ENCODE measurements around the gene DYNC1I1. TPM values are rescaled to one million over a fixed set of nuclear protein-coding genes. Genes with fewer than 3 reads are reported as not detected.

The DYNC1I1 gene
- total and polyA plus RNA-seq, 2 donors (not counting 3 experiments of a cell fraction or from before 2014, with no cell fraction given), result 1.8 to 3.6 TPM

DNA sequence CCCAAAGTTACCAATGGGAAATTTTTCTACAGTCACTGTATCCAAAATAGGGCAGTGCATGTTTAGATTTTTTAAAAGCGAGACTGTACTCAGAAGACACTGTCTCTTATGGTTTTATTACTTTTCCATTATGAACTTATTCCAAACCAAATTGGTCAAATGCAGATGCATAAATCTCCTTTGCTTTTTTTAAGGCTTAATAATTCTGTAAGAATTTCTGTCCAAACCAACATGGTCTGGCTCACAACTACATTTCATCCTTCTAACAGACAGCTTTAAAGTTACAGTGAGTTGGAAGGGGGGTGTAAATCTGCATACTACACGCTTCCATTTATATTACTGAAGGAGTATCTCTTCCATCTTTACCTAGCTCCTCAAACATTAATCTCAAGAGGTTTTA lies 350.4 kb downstream of the DYNC1I1 start:
- Histone ChIP-seq H3K4me3 (replicated peaks in 1 of 3; ENCODE audit: insufficient read depth in 1 of 3, low read depth in 1 of 3, low read length in 3 of 3) (no peak overlapping the region), H3K36me3 (ENCODE audit: control insufficient read depth in 2 of 2, extremely low read depth in 1 of 2, insufficient read depth in 2 of 2, low read length in 2 of 2) (no peaks in the 10 kb centered on the region), H3K4me2 (ENCODE audit: insufficient read depth, low read length) (no peak overlapping the region), H3K79me2 (ENCODE audit: control insufficient read depth, insufficient read depth, low read length) (no peaks in the 10 kb centered on the region), H2AFZ (ENCODE audit: low read depth, low read length) (no peak overlapping the region), H3K27ac (ENCODE audit: insufficient read depth, low read depth, low read length) (no peak overlapping the region), H3K9ac (replicated peaks; ENCODE audit: extremely low read depth, insufficient read depth, low read length) (no peak overlapping the region), H4K20me1 (replicated peaks; ENCODE audit: control insufficient read depth, extremely low read depth, insufficient read depth, low read length) (no peaks in the 10 kb centered on the region), H3K27me3 (ENCODE audit: control insufficient read depth in 2 of 2, insufficient read depth in 2 of 2, low read length in 2 of 2) (no peaks in the 10 kb centered on the region), H3K4me1 (ENCODE audit: control insufficient read depth, extremely low read depth, insufficient read depth, low read length) (peaks cover 3% of the 10 kb centered on the region), H3K9me3 (replicated peaks; ENCODE audit: control insufficient read depth, insufficient read depth, low read length) (no peaks in the 10 kb centered on the region), H3K9me1 (replicated peaks; ENCODE audit: control insufficient read depth, extremely low read depth, insufficient read depth, low read length) (no peaks in the 10 kb centered on the region)
- dilution Hi-C loops (cut with MboI; ENCODE audit: extremely low pct_ligation_motif_present, low sequenced_read_pairs), result no loop called here
- ChIA-PET POLR2A (no interaction called here), CTCF (no interaction called here)
- TF ChIP-seq, protein P1, sequence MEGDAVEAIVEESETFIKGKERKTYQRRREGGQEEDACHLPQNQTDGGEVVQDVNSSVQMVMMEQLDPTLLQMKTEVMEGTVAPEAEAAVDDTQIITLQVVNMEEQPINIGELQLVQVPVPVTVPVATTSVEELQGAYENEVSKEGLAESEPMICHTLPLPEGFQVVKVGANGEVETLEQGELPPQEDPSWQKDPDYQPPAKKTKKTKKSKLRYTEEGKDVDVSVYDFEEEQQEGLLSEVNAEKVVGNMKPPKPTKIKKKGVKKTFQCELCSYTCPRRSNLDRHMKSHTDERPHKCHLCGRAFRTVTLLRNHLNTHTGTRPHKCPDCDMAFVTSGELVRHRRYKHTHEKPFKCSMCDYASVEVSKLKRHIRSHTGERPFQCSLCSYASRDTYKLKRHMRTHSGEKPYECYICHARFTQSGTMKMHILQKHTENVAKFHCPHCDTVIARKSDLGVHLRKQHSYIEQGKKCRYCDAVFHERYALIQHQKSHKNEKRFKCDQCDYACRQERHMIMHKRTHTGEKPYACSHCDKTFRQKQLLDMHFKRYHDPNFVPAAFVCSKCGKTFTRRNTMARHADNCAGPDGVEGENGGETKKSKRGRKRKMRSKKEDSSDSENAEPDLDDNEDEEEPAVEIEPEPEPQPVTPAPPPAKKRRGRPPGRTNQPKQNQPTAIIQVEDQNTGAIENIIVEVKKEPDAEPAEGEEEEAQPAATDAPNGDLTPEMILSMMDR (IDR thresholded peaks at IDR 0.05; ENCODE audit: extremely low read depth in 1 of 2, insufficient read depth in 1 of 2, low read depth in 1 of 2, low read length in 2 of 2), result no peak
- TF ChIP-seq FOS (IDR thresholded peaks at IDR 0.05; ENCODE audit: borderline replicate concordance, insufficient read depth, low read length) (no peak), GATA2 (IDR thresholded peaks at IDR 0.05; ENCODE audit: insufficient read depth, insufficient read length, low read depth, low read length) (no peak), MYC (IDR thresholded peaks at IDR 0.05; ENCODE audit: low read depth, low read length) (no peak), EZH2 (IDR thresholded peaks at IDR 0.05; ENCODE audit: borderline replicate concordance, low read depth, low read length, severe bottlenecking) (no peak), POLR2AphosphoS5 (IDR thresholded peaks at IDR 0.05; ENCODE audit: insufficient read depth, low read depth, low read length) (no peak), POLR2A (IDR thresholded peaks at IDR 0.05; ENCODE audit: low read depth, low read length) (no peak), JUN (IDR thresholded peaks at IDR 0.05; ENCODE audit: borderline replicate concordance, insufficient read depth, insufficient read length, low read depth) (no peak)
- TF ChIP-seq, protein P2, sequence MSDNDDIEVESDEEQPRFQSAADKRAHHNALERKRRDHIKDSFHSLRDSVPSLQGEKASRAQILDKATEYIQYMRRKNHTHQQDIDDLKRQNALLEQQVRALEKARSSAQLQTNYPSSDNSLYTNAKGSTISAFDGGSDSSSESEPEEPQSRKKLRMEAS (IDR thresholded peaks at IDR 0.05; ENCODE audit: insufficient read depth, insufficient read length), result no peak
- FAIRE-seq (no peak), DNase-seq (ENCODE audit: low read depth, low spot score) (no peak)
- no TSS peak for BruUV-seq (replicated peaks)
- intact Hi-C loops (cut with micrococcal nuclease), result no loop called here
